Stimulated activated CD8-positive, alpha-beta memory T cell treated with anti-CD3 and anti-CD28 coated beads, Interleukin-4, amount 100 ng/mL, for 1 hour (primary cell): ENCODE measurements around the gene FANCD2OS.
"Not testable (repeated sequence)": the region's sequence is repeated elsewhere in the genome, so short reads cannot be mapped to it uniquely, and the experiment has no call there.

Source experiments
- DNase-seq, 2 donors: peaks; one replicate each; pipeline ENCODE4 v3.0.0-alpha.2; 2020; ENCODE audit warnings: low read depth in 2 of 2, low spot score in 1 of 2

FANCD2OS gene, protein sequence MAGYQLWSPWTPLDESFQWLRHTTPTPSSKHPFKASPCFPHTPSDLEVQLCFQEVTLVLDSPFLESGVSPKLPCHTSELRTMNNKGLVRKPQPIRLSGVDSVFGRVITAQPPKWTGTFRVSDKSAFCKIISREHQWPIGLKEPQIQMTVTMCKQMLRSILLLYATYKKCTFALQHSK

DNA sequence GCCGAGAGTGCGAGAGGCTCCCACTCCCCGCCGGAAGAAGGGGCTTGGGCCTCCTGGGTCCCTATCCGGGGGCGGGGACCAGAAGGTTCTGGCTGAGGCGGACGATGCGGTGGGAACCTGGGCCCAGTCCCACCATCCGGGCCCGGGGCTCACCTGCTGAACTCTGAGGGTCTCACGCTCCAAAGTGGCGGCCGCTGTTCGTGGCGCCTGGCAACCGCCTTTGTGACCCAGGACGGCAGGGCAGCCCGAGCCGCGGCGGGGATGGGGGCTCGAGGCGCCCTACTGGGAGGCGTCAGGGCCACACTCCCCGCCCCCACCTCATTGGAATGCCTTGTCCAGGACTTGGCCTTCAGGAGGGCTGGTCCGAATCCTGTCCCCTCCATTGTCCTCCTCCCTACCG is at the start of gene FANCD2OS:
FANCD2OS (minus strand) TSS at position 165 of the 400 bp plus-strand sequence. CDS start 3,481 bp downstream, outside the sequence.
- no peak for DNase-seq

GRCh38 chr3:10157031-10157430 is 49.0 kb upstream of the FANCD2OS start:
- DNase-seq = no peak

DNA sequence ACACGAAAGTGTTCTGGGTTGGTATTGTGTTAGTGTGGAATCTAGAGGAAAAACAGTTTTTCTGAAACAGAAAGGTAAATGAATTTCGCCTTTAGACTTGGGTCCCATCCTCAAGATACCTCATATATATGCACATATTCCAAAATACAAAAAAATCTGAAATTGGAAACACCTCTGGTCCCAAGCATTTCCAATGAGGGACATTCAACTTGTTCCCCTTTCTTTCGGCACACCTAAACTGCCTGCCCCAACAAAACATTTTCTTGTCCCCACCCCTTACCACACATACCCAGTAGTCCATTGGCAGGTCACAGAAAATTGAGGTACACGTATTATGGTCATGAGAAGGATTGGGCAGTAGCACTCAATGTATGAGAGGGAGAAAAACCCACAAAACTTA is 47.6 kb upstream of the FANCD2OS start:
- DNase-seq = no peak

- DNase-seq = no peak
Observed at GRCh38 chr3:10155123-10155472, 47.0 kb upstream of the FANCD2OS start.

DNA sequence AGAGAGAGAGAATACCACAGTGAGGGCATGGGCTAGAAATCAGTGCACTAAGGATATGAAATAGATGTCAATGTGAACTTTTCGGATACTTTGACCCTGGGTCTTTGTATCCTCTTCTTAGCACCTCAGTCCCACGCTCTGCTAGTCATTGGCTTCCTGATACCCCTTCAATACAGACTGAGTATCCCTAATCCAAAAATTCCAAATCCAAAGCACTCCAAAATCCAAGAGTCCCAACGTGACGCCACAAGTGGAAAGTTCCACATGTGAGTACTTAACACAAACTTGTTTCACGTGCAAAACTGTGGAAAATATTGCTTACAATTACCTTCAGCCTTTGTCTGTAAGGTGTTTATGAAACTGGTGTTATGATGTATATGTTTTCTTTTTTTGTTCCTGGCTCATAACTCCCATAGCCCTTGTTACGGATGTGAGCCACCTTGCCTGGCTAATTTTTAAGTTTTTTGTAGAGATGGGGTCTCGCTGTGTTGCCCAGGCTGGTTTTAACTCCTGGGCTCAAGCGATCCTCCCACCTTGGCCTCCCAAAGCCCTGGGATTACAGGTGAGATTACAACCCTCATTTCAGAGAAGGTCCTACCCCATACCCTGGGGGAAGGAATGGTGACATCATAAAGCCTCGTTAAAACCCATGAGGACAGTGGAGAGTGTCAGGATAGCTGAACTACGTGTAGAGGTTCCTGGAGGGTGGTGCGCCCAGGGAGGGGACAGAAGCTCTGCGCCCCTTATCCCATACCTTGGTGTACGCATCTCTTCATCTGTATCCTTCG is 46.5 kb upstream of the FANCD2OS start:
- no peak for DNase-seq

DNA sequence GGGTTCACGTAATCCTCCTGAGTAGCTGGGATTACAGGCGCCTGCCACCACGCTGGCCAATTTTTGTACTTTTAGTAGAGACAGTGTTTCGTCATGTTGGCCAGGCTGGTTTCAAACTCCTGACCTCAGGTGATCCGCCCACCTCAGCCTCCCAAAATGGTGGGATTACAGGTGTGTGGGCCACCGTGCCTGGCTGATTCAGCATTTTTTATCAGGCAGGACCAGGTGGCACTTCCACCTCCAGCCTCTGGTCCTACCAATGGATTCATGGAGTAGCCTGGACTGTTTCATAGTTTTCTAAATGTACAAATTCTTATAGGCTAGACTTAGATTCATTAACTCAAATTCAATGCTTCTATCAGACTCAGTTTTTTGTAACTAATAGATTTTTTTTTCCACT is 42.9 kb upstream of the FANCD2OS start:
- no peak for DNase-seq

DNA sequence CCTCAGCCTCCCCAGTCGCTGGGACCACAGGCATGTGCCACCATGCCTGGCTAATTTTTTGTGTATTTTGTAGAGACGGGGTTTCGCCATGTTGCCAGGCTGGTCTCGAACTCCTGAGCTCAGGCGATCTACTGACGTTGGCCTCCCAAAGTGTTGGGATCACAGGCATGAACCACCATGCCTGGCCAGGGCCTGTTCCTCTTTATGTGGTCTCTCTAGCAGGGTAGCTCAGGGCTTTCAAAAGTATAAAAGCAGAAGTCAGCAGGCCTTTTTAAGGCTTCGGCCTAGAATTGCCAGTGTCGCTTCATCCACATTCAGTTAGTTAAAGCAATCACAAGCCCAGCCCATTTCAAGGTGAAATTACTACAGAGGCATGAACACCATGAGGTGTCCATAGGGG is 41.2 kb upstream of the FANCD2OS start:
- no peak for DNase-seq

- no peak for DNase-seq
Observed at GRCh38 chr3:10145685-10146084, 37.6 kb upstream of the FANCD2OS start.

DNA sequence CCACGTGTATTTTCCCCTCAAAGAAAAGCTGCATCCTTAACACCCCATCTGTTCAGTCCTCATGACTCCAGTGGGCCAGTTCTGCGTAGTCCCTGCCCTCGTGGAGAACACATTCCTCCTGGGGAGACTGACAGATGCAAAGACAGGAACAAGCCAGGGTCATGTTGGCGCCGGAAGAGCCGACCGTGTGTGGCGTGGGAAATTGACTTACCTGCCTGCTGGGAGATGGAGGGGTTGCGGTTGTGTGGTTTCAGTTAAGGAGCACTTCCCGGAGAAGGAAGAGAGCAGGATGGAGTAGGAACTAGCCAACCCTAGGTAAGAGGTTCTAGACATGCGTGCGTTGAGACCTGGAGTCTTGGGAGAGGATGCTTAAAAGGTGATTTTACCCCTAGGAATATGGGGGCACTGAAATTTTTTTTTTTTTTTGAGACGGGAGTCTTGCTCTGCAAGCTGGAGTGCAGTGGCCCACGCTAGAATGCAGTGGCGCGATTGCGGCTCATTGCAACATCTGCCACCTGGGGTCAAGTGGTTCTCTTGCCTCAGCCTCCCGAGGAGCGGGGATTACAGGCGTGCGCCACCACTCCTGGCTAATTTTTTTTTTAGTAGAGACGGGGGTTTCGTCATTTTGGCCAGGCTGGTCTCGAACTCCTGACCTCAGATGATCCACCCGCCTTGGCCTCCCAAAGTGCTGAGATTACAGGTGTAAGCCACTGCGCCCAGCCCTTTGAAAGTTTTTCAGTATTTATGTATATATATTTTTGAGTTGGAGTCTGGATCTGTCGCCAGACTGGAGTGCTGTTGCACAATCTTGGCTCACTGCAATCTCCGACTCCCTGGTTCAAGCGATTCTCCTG is 34.9 kb upstream of the FANCD2OS start:
- DNase-seq = no peak

- DNase-seq = no peak
Observed at GRCh38 chr3:10140996-10141546, 33.0 kb upstream of the FANCD2OS start.

GRCh38 chr3:10137178-10137577 is 29.1 kb upstream of the FANCD2OS start:
- no peak for DNase-seq

DNA sequence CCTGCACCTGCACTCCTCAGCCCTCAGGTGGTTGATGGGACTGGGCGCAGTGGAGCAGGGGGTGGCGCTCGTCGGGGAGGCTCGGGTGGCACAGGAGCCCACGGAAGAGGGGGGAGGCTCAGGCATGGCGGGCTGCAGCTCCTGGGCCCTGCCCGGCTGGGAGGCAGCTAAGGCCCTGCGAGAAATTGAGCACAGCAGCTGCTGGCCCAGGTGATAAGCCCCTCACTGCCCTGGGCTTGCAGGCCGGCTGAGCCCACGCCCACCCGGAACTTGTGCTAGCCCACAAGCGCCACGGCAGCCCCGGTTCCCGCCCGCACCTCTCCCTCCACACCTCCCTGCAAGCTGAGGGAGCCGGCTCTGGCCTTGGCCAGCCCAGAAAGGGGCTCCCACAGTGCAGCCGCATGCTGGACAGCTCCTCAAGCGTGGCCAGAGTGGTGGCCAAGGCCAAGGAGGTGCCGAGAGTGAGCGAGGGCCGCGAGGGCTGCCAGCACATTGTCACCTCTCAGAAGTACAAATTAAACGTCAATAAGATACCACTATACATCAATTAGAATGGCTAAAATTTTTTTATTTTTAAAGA is 28.5 kb upstream of the FANCD2OS start:
- no peak for DNase-seq

GRCh38 chr3:10135872-10136271 is 27.8 kb upstream of the FANCD2OS start:
- DNase-seq = not testable (repeated sequence)

DNA sequence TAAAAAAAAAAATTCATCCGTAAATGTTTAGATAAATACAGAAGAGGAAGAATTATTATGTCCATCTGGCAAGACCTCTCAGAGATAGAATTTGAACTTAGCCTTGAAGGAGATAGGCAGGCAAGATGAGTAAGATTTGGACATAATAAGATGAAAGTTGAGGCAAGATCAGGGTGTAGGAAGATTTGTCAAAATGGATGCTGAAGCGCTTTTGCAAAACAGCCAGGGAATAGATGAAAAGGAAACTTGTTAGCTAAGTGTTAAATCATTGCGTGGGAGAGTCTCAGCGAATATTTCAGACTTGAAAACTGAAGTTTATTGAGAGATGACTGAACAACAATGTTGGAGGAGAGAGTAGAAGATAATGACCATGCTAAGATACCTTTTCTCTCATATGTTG is 14.7 kb upstream of the FANCD2OS start:
- DNase-seq = no peak

GRCh38 chr3:10121064-10121463 is 13.0 kb upstream of the FANCD2OS start:
- no peak for DNase-seq

- no peak for DNase-seq
Observed at GRCh38 chr3:10119376-10119775, 11.3 kb upstream of the FANCD2OS start.

- DNase-seq = no peak
Observed at GRCh38 chr3:10116928-10117327, 8.9 kb upstream of the FANCD2OS start.

DNA sequence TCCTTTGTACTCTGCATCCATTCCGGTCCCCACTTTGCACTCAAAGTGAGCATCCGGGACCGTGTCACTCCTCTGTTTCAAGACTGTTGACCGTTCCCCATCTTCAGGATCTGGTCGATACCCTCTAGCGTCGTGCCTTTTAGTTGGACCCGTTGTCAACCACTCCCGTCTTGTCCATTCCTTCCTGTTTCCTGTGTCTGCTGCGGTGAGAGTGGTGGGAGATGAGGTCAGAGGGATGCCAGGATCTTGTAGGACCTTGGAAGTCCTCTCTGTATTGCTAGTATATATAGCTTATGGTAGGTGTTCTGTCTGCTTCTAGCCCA is 8.0 kb upstream of the FANCD2OS start:
- no peak for DNase-seq

DNA sequence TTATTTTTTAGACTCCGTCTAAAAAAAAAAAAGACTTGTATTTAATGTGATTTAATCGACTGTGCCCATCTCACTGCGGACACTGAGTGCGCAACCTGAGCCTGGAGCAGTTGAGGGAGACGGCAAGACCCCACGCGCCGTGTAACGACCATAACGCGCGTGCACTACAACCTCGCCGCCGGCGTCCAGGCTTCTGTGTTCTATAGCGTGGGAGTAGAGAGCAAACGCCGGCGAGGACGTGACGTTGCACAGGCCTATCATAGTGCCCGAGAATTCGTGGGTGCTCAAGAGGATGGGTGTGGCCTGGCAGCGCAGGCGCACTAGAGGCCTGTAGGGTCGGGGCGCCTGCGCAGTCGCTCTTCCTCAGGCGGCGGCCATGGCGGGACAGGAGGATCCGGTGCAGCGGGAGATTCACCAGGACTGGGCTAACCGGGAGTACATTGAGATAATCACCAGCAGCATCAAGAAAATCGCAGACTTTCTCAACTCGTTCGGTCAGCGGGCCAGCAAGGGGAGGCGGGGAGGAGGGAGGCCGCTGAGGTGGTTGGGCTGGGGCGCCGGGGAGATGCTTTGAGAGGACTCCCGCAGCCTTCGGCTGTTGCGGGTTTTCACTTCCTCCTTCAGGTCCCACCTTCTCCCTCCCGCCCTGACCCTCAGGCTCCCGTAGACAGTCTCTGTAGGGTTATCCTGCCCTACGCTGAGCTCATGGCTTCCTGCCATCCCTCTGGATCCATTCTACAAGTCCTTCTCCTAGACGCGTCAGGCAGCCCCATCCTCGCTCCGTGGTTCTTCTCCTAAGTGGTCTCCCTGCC is 7.5 kb upstream of the FANCD2OS start, which contains the start of gene BRK1:
BRK1 (plus strand) TSS at position 350 of the 812 bp plus-strand sequence; CDS start at position 377, 27 bp downstream.
- DNase-seq = peak; percentile 72 to 87

GRCh38 chr3:10106919-10107318 is 1.1 kb downstream of the FANCD2OS start:
- no peak for DNase-seq
